Epithelial cell of proximal tubule (primary cell): ENCODE measurements around the gene OR52H1. TPM values are rescaled to one million over a fixed set of nuclear protein-coding genes. Genes with fewer than 3 reads are reported as not detected.

ENCODE experiments used
- DNase-seq: peaks from one replicate; pipeline ENCODE4 v3.0.0-alpha.2; 2011; ENCODE audit warnings: low read depth
- H3K4me3 ChIP-seq: 2 replicates; pipeline ENCODE4 v1.5.1; 2011; ENCODE audit warnings: low read depth, mild to moderate bottlenecking, low read length
- total RNA-seq: library from RNA; depleted of rRNA; stranded (reverse); fragments of >200 nt; gene quantifications from 2 replicates; pipeline ENCODE4 v1.2.3, GENCODE V29; 2015
- TF ChIP-seq, protein P1 (sequence below): conservative IDR thresholded peaks from 2 replicates; pipeline ENCODE4 v1.5.1; 2012; ENCODE audit warnings: low read depth, mild to moderate bottlenecking, low read length

Gene OR52H1
- total RNA-seq, 1 donor from 2014 or later, result not detected

GRCh38 chr11:5504403-5504921 lies 43.9 kb downstream of the OR52H1 start:
- TF ChIP-seq, protein P1, sequence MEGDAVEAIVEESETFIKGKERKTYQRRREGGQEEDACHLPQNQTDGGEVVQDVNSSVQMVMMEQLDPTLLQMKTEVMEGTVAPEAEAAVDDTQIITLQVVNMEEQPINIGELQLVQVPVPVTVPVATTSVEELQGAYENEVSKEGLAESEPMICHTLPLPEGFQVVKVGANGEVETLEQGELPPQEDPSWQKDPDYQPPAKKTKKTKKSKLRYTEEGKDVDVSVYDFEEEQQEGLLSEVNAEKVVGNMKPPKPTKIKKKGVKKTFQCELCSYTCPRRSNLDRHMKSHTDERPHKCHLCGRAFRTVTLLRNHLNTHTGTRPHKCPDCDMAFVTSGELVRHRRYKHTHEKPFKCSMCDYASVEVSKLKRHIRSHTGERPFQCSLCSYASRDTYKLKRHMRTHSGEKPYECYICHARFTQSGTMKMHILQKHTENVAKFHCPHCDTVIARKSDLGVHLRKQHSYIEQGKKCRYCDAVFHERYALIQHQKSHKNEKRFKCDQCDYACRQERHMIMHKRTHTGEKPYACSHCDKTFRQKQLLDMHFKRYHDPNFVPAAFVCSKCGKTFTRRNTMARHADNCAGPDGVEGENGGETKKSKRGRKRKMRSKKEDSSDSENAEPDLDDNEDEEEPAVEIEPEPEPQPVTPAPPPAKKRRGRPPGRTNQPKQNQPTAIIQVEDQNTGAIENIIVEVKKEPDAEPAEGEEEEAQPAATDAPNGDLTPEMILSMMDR, result no peak
- no peak overlapping the region for H3K4me3 ChIP-seq
- DNase-seq, result peak; percentile 23

DNA sequence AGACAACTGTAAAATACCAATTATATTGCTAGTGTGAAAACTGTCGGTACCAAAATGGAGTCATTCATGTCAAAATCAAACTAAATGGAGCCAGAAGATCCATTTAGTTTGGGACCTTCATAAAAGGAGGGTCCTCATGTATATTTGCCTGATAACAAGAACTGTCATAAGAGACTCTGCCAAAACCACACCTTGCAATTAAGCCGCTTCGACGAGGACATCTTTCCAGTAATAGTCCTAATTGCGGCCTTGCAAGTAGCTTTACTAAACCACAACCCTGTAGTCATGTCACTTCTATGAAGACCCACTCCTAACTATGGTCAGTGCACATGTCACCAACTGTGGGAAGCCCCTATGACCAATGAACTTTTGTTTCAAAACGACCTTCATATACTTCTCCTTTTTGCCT lies 47.9 kb downstream of the OR52H1 start:
- no peak for DNase-seq
- no peak overlapping the region for H3K4me3 ChIP-seq
- TF ChIP-seq, protein P1, result no peak

DNA sequence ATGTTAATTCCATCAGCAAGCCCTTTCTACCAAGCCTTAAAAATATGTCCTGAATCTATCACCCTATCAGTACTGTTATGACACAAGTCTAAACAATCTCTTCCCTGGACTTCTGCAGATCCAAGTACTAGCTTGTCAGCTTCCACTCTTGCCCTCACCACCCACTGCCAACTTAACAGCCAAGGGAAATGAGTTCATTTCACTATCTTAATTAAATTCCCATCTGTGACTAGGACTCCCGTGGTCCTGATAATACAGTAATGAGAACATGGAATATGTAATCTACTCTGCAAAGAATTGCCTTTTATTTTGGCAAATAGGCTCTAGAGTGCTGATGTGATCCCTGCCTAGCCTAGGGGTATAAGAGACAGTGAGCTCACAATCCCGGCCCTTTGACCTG lies 48.7 kb downstream of the OR52H1 start:
- DNase-seq, result no peak
- TF ChIP-seq, protein P1, result no peak
- H3K4me3 ChIP-seq, result no peak overlapping the region

Other genes with a start within 250 kb of the OR52H1 start
- not detected in 2 replicates for gene OR51B4, start 246.6 kb downstream of the OR52H1 start, total RNA-seq
- not detected in 2 replicates for gene OR51B2, start 224.2 kb downstream of the OR52H1 start, total RNA-seq
- not detected in 2 replicates for gene OR51B5, start 205.0 kb downstream of the OR52H1 start, total RNA-seq
- not detected in 2 replicates for gene OR51B6, start 197.0 kb downstream of the OR52H1 start, total RNA-seq
- not detected in 2 replicates for gene OR51M1, start 164.7 kb downstream of the OR52H1 start, total RNA-seq
- not detected in 2 replicates for gene OR51Q1, start 126.4 kb downstream of the OR52H1 start, total RNA-seq
- gene OR51I1, start 107.0 kb downstream of the OR52H1 start, total RNA-seq, result not detected in 2 replicates
- not detected in 2 replicates for gene OR51I2, start 99.2 kb downstream of the OR52H1 start, total RNA-seq
- gene OR52D1, start 59.9 kb downstream of the OR52H1 start, total RNA-seq, result not detected in 2 replicates
- gene UBQLN3, start 38.6 kb downstream of the OR52H1 start, total RNA-seq, result not detected in 2 replicates
- 0.06 TPM in 1 of 2 replicates, not detected in the other for gene UBQLNL, start 31.8 kb downstream of the OR52H1 start, total RNA-seq
- gene OR52B6, start 32.3 kb upstream of the OR52H1 start, total RNA-seq, result not detected in 2 replicates
- gene TRIM6, start 48.1 kb upstream of the OR52H1 start, total RNA-seq, result 1.4 and 6.3 TPM in 2 replicates
- 2.4 and 7.8 TPM in 2 replicates for gene TRIM34, start 76.5 kb upstream of the OR52H1 start, total RNA-seq
- 20.5 and 28.5 TPM in 2 replicates for gene TRIM5, start 136.5 kb upstream of the OR52H1 start, total RNA-seq
- 8.2 and 18.9 TPM in 2 replicates for gene TRIM22, start 141.2 kb upstream of the OR52H1 start, total RNA-seq
- not detected in 2 replicates for gene OR56B1, start 187.9 kb upstream of the OR52H1 start, total RNA-seq
- gene OR52N4, start 205.7 kb upstream of the OR52H1 start, total RNA-seq, result not detected in 2 replicates
- not detected in 2 replicates for gene OR52N5, start 234.8 kb upstream of the OR52H1 start, total RNA-seq
- not detected in 2 replicates for gene OR52N1, start 242.7 kb upstream of the OR52H1 start, total RNA-seq